Panc1 (cell line): Measurements from ENCODE around the gene CINP. TPM values are rescaled to one million over a fixed set of nuclear protein-coding genes. Genes with fewer than 3 reads are reported as not detected.

ENCODE experiments used
- ATAC-seq: fragments of 200-7000 bp; cut with Tn5 transposase; 2 replicates; pipeline ENCODE4 v1.9.1; 2020; ENCODE audit warnings: mild to moderate bottlenecking, moderate library complexity
- BruUV-seq: library from RNA; stranded (reverse); fragments of 400-500 nt; replicated peaks from 2 replicates; lab custom pipeline; 2021; lab: Mats Ljungman, UMichigan
- CTCF ChIA-PET: fragments of 300-600 bp; sonication (Branson Sonifier 250); formaldehyde crosslinking; loops from one replicate; lab custom pipeline; 2022; ENCODE audit warnings: antibody characterized with exemption; lab: Charles Lee
- POLR2A ChIA-PET: fragments of 300-600 bp; sonication (Branson Sonifier 250); formaldehyde crosslinking; loops from one replicate; lab custom pipeline; 2022; ENCODE audit warnings: antibody characterized with exemption; lab: Charles Lee
- DNase-seq: peaks from one replicate; pipeline ENCODE4 v3.0.0-alpha.2; 2010; ENCODE audit warnings: low read depth, low spot score
- H3K27ac ChIP-seq: 2 replicates; pipeline ENCODE4 v1.5.1; 2011; ENCODE audit warnings: mild to moderate bottlenecking, low read length, inconsistent platforms
- H3K27me3 ChIP-seq: fragments of 200-500 bp; sonication (Bioruptor generic); 2 replicates; pipeline ENCODE4 v1.6.0; 2014; ENCODE audit warnings: low read length, inconsistent platforms; ENCODE audit not compliant: control insufficient read depth, insufficient read depth
- H3K36me3 ChIP-seq: fragments of 200-500 bp; sonication (Bioruptor generic); 2 replicates; pipeline ENCODE4 v1.5.1; 2014; ENCODE audit warnings: inconsistent platforms, mild to moderate bottlenecking, low read length, moderate library complexity; ENCODE audit not compliant: control insufficient read depth, insufficient read depth
- H3K4me1 ChIP-seq: 2 replicates; pipeline ENCODE4 v1.5.1; 2011; ENCODE audit warnings: inconsistent platforms, mild to moderate bottlenecking, low read length, moderate library complexity; ENCODE audit not compliant: control insufficient read depth, insufficient read depth
- H3K4me3 ChIP-seq, 2 experiments: 2 replicates each; pipeline ENCODE4 v1.5.1; 2011 to 2012; ENCODE audit warnings: low read depth in 2 of 2, low read length in 2 of 2, mild to moderate bottlenecking in 2 of 2, inconsistent platforms in 1 of 2, moderate library complexity in 1 of 2
- H3K9me3 ChIP-seq: fragments of 200-500 bp; sonication (Bioruptor generic); 2 replicates; pipeline ENCODE4 v1.5.1; 2014; ENCODE audit warnings: low read depth, mild to moderate bottlenecking, inconsistent platforms, low read length, moderate library complexity; ENCODE audit not compliant: control insufficient read depth, insufficient read depth
- CTCF ChIP-seq: fragments of 450-650 bp; IDR thresholded peaks from 2 replicates; pipeline ENCODE4 v1.5.1; 2017; ENCODE audit warnings: mild to moderate bottlenecking
- POLR2AphosphoS5 ChIP-seq: IDR thresholded peaks from 2 replicates; pipeline ENCODE4 v1.6.1; 2012; ENCODE audit warnings: mild to moderate bottlenecking, low read depth, low read length, moderate library complexity
- REST ChIP-seq, 2 experiments: IDR thresholded peaks; 2 replicates each; pipeline ENCODE4 v1.6.1; 2011 to 2012; ENCODE audit warnings: low read depth in 2 of 2, control low read depth in 1 of 2, low read length in 1 of 2, mild to moderate bottlenecking in 1 of 2, moderate library complexity in 1 of 2; ENCODE audit not compliant: insufficient read depth in 1 of 2
- SIN3A ChIP-seq: IDR thresholded peaks from 2 replicates; pipeline ENCODE4 v1.6.1; 2012; ENCODE audit warnings: low read depth, mild to moderate bottlenecking, low read length, moderate library complexity, borderline replicate concordance; ENCODE audit not compliant: insufficient read depth
- TCF7L2 ChIP-seq: IDR thresholded peaks from 2 replicates; pipeline ENCODE4 v1.6.1; 2011; ENCODE audit warnings: mild to moderate bottlenecking, low read depth, low read length, inconsistent platforms
- in situ Hi-C: cut with HindIII; loops from 2 replicates; pipeline ENCODE4 v1.10.0; 2016; ENCODE audit warnings: low sequenced_read_pairs, low pct_unique_long_range_greater_than_20kb
- intact Hi-C: fragments of 100-400 bp; cut with micrococcal nuclease; formaldehyde crosslinking; loops from one replicate; pipeline ENCODE4 v1.10.0; 2022; ENCODE audit not compliant: unreplicated experiment
- total RNA-seq: library from RNA; stranded (reverse); gene quantifications from one replicate; pipeline ENCODE4 v1.2.1, GENCODE V29; 2021; ENCODE audit not compliant: unreplicated experiment

Gene CINP
- total RNA-seq, 1 experiment from 2014 or later: 28.3 TPM

- H3K36me3 ChIP-seq: no peaks in the 10 kb centered on the region; the same call in none of the 2 replicates
- no peak overlapping the region for H3K4me3 ChIP-seq
- H3K9me3 ChIP-seq: no peaks in the 10 kb centered on the region
- H3K27me3 ChIP-seq: no peaks in the 10 kb centered on the region
- no peaks in the 10 kb centered on the region for H3K4me1 ChIP-seq
- BruUV-seq: no TSS peak
- DNase-seq (no peak), ATAC-seq (no peak)
- no peak overlapping the region for H3K27ac ChIP-seq
- ChIA-PET CTCF (no interaction called here), POLR2A (no interaction called here)
- TF ChIP-seq TCF7L2: no peak
- no peak for TF ChIP-seq POLR2AphosphoS5
- TF ChIP-seq CTCF: no peak
- no peak for TF ChIP-seq SIN3A
- TF ChIP-seq REST (IDR thresholded peaks at IDR 0.05; ENCODE audit: insufficient read depth in 1 of 2, low read depth in 2 of 2, low read length in 1 of 2): no peak
- intact Hi-C loops (no loop called here), in situ Hi-C loops (no loop called here)
Observed at GRCh38 chr14:102373110-102373509, 10.4 kb upstream of the CINP start.

DNA sequence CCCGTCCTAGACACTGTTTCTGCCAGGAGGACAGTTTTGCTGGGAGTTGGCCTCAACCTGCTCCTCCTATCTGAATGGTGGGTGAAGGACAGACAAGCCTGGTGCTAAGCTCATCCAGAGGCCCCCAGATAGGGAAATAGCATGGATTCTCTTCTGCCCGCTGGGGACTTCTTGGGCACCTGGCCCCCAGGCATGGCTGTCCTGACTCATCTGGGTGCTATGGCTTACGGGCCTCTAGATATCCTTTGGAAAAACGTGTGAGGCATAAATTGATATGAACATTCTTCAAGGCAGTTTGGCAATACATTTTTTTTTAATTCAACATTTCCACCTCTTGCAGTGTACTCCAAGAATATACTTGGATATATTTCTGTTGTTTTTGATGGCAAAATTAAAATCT, 8.7 kb upstream of the CINP start:
- no peak overlapping the region for H3K4me3 ChIP-seq
- H3K27me3 ChIP-seq: no peaks in the 10 kb centered on the region
- intact Hi-C loops (no loop called here), in situ Hi-C loops (no loop called here)
- ATAC-seq (no peak), DNase-seq (no peak)
- POLR2A ChIA-PET: no interaction called here
- CTCF ChIA-PET: no interaction called here
- no peaks in the 10 kb centered on the region for H3K9me3 ChIP-seq
- H3K27ac ChIP-seq: no peak overlapping the region
- no peaks in the 10 kb centered on the region for H3K36me3 ChIP-seq
- no TSS peak for BruUV-seq
- no peaks in the 10 kb centered on the region for H3K4me1 ChIP-seq
- TF ChIP-seq CTCF (no peak), POLR2AphosphoS5 (no peak), SIN3A (no peak), REST (IDR thresholded peaks at IDR 0.05; ENCODE audit: insufficient read depth in 1 of 2, low read depth in 2 of 2, low read length in 1 of 2) (no peak), TCF7L2 (no peak)
